ENCODE results near the gene LMO3.

DNA sequence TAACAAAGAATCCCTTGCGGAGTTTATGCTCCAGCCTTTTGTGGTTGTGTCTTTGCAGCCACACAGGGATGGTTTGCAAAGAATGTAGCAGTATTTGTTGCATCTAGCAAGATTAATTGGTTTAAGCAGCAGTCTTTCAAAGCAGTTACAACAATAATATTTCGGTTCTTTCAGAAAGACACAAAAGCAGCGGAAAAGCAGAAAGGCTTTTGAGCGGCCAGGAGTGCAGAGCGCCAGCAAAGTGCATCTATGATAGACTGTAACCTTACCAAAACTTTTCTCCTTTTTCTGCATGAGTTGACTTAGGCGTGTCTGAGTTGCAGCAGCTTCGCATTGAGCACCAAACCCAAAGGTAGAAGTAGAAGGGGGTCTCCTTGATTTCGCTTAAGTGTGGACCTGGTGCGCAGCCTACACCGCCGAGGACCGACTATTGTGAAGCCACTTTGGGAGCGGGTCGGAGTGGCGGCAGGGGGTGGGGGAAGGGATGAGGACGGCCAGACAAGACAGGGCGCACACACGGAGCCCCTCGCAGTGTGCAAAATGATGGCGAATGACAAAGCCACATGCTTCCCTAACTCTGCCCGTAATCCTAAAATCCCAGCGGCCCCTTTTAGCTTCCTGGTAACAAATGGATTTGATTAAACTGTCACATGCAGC lies 1.2 kb downstream of the LMO3 start:
- no peak for TF ChIP-seq EP300 (IDR thresholded peaks at IDR 0.05; ENCODE audit: borderline replicate concordance in 1 of 2, low read depth in 2 of 2, low read length in 2 of 2)
- TF ChIP-seq, protein P1, sequence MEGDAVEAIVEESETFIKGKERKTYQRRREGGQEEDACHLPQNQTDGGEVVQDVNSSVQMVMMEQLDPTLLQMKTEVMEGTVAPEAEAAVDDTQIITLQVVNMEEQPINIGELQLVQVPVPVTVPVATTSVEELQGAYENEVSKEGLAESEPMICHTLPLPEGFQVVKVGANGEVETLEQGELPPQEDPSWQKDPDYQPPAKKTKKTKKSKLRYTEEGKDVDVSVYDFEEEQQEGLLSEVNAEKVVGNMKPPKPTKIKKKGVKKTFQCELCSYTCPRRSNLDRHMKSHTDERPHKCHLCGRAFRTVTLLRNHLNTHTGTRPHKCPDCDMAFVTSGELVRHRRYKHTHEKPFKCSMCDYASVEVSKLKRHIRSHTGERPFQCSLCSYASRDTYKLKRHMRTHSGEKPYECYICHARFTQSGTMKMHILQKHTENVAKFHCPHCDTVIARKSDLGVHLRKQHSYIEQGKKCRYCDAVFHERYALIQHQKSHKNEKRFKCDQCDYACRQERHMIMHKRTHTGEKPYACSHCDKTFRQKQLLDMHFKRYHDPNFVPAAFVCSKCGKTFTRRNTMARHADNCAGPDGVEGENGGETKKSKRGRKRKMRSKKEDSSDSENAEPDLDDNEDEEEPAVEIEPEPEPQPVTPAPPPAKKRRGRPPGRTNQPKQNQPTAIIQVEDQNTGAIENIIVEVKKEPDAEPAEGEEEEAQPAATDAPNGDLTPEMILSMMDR (IDR thresholded peaks at IDR 0.05; ENCODE audit: control extremely low read depth in 1 of 3, insufficient read depth in 1 of 3, low read depth in 1 of 3, low read length in 3 of 3), result no peak
- no peak for TF ChIP-seq HDAC2 (IDR thresholded peaks at IDR 0.05; ENCODE audit: borderline replicate concordance in 1 of 2, low read depth in 2 of 2, low read length in 2 of 2)
- no peak for TF ChIP-seq CHD2 (IDR thresholded peaks at IDR 0.05; ENCODE audit: low read length)
- TF ChIP-seq, protein P2, sequence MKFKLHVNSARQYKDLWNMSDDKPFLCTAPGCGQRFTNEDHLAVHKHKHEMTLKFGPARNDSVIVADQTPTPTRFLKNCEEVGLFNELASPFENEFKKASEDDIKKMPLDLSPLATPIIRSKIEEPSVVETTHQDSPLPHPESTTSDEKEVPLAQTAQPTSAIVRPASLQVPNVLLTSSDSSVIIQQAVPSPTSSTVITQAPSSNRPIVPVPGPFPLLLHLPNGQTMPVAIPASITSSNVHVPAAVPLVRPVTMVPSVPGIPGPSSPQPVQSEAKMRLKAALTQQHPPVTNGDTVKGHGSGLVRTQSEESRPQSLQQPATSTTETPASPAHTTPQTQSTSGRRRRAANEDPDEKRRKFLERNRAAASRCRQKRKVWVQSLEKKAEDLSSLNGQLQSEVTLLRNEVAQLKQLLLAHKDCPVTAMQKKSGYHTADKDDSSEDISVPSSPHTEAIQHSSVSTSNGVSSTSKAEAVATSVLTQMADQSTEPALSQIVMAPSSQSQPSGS (IDR thresholded peaks at IDR 0.05; ENCODE audit: low read length), result no peak
- TF ChIP-seq POLR2A (IDR thresholded peaks at IDR 0.05; ENCODE audit: control extremely low read depth in 1 of 2, low read depth in 2 of 2, low read length in 2 of 2), result no peak
- no peak for TF ChIP-seq CREB1 (IDR thresholded peaks at IDR 0.05)
- TF ChIP-seq MAFK (IDR thresholded peaks at IDR 0.05; ENCODE audit: low read depth, low read length), result no peak
- no peak for TF ChIP-seq TCF12 (IDR thresholded peaks at IDR 0.05; ENCODE audit: low read depth, low read length)

Data from H1 (cell line).